Stimulated activated CD4-positive, alpha-beta T cell treated with anti-CD3 and anti-CD28 coated beads, Interleukin-1b, Interleukin-23, amount 100 ng/mL, for 48 hours (primary cell): Measurements from ENCODE around the gene AACS.
"Not testable (repeated sequence)": the region's sequence is repeated elsewhere in the genome, so short reads cannot be mapped to it uniquely, and the experiment has no call there.

ENCODE experiments used
- DNase-seq: peaks from one replicate; pipeline ENCODE4 v3.0.0-alpha.2; 2020

AACS gene

DNA sequence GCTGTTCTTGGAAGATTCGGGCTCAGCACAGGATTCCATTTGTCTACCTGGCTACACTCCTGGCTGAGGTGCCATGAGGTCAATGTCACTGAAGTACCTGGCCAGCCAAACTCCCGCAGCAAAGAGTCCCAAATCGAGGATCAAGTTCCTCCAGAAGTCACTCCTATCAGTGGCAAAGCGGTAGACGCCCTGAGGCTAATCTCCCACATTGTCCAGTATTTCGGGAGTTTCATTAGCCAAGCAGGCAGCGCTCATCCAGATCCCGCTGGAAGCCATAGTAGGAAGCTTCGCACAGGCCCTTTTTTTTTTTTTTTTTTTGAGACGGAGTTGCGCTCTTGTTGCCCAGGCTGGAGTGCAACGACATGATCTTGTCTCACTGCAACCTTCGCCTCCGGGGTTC is 8.9 kb upstream of the AACS start:
- DNase-seq: no peak

DNA sequence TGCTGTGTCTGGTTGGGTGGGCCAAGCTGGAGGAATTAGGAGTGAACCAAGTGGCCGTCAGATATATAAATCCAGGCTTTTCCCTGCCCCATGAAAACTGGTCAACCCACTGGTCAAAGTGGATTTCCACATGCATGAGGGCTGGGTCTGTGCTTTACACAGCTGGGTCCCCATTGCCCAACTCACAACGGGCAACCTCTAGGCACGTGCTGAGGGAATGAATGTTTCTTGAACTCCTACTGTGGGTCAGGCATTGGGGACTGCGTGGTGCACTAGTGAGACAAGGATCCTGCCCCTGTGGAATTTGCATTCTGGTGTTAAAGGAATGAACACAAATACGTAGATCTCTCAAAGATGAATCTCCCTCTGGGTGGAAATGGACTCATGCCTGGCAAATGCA is 7.5 kb upstream of the AACS start:
- no peak for DNase-seq

DNA sequence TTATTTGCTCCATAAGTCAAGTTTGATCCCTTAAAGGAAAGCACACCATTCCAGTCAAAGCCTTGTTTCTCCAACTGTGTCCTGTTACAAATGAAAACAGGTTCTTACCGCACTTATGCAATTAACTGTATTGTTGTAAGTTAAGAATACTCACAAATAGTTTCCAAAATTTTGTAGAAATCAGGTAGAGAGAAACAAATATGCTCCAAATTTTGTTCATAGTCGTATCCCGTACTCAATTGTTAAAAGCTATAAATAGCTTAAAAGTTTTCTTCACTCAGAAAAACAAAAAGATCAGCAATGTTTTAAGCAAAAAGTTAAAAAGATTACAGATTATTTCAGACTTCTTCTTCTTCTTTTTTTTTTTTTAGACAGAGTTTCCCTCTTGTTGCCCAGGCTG is 4.0 kb upstream of the AACS start:
- no peak for DNase-seq

DNA sequence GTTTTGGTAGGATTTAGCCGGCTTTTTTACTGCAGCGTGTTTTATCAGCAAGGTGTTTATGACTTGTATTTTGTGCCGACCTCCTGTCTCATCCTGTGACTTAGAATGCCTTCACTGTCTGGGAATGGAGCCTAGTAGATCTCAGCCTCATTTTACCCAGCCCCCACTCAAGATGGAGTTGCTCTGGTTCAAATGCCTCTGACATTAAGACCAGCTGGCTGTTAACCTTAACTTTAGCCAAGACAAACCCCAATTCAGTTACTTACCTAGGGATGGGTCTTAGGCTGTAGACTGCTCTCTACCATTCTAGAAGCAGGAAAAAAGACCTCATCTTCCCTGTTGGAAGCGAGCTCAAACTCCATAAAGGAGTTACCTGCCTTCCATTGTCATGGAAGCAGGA is 1.7 kb upstream of the AACS start:
- not testable (repeated sequence) for DNase-seq

DNA sequence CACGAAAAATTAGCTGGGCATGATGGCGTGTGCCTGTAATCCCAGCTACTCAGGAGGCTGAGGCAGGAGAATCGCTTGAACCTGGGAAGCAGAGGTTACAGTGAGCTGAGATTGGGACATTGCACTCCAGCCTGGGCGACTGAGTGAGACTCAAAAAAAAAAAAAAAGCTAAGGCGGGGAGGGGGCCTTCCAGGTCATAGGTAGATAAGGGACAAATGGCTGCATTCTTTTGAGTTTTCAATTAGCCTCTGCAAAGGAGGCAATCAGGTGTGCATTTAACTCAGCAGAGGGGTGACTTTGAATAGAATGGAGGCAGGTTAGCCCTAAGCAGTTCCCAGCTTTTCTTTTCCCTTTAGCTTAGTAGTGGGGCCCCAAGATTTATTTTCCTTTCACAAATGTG is 743 bp upstream of the AACS start:
- DNase-seq: no peak

DNA sequence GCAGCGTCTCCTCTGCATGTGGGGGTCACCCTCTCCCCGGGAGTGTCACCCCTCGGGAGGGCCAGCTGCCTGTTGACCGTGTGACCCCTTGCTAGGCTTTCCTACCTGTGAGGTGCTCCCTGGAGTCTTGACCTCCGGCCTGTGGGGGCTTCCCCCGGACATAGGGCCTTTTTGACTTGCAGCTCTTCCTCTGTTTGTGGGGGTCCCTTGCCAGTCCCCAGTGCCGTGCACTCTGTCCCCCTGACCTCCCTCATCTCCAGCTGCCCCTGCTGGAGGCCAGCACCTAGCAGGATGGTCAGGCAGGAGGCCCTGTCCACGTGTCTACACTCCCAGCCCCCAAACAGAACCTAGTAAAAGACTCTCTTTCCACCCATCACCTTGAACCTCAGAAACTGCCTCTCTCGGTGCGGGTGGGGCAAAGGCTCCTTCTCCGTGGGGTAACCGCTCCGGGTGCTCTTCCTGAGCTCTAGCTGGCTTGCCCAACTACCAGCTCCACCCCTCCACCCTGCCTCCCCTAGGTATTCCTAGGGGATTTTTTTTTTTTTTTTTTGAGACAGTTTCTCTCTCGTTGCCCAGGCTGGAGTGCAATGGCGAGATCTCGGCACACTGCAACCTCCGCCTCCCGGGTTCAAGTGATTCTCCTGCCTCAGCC is 810 bp downstream of the AACS start:
- no peak for DNase-seq

DNA sequence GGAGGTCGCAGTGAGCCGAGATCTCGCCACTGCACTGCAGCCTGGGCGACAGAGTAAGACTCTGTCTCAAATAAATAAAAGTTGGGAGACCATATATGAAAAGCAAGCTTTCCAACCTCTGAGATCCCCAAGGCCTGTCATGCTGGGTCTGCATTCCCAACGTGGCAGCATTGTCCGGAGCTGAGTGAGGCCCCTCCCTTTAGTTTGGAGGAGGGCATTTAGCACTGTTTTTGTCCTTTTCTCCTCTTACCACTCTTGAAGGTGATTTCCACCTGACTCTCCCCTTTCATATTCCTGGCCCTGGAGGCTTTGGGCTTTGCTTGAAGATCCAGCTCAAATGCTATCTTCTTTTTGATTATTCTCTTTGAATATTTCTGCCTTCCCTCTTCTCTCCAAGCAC is 3.2 kb downstream of the AACS start:
- no peak for DNase-seq

DNA sequence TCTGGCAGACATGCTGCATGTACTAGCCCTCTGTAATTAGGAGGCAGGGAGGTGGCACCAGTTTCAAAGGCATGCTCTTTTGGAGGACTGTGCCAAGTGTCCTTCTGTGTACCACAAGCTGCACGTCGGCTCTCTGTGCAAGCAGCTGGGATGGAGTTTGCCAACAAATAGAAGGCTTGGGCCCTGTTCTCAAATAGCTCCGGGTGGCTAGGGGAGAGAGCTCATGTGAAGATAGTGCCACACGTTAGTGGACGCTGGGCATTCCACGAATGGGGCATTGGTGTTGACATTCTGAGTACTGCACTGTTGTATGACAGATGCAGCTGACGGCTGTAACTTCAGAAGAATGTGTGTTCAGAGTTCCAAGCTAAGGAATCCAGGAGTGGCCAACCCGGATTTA is 4.4 kb downstream of the AACS start:
- no peak for DNase-seq

DNA sequence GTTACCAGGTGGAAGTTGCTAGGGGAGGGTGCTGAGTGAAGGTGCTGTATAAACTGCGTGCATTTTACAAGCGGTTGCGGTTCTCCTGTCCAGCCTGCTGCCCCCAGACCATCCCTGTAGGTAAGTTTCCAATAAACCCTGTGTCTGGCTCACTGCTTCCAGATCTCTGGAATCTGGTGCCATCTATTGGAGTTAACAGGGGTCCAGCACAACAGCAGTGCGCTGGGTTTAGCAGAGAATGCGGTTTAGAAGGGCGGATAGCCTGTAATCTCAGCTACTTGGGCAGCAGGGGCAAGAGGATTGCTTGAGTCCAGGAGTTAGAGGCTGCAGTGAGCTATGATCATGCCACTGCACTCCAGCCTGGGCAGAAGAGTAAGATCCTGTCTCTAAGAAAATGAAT is 4.9 kb downstream of the AACS start:
- DNase-seq: no peak

DNA sequence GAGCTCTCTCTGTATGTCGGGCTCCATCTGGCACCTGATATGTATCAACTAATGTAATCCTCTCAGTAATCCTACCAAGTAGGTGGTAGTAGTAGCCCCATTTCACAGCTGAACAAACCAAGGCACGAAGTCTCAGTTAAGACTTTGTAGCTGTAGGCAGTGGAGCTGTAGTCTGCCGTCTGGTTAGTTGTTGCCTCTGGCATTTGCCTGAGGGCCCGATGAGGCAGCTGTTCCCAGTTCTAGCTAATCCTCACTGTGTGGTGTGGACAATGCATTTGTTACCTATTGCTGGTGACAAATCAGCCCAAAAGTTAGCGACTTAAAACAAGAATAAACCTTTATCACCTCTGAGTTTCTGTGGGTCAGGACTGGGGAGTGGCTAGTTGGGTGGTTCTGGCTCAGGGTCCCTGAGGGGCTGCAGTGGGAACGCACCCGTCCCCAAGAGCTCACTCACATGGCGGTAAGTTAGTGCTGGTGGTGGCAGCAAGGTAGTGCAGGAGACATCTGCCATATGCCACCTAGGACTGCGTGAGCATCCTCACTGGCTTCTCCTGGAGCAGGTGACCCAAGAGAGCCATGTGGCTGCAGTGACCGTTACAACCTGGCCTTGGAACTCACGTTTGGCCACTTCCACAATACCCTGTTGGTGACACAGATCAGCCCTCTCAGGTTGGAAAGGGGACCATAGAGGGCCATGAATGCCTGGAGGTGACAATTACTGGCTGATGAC is 5.6 kb downstream of the AACS start:
- DNase-seq: no peak

DNA sequence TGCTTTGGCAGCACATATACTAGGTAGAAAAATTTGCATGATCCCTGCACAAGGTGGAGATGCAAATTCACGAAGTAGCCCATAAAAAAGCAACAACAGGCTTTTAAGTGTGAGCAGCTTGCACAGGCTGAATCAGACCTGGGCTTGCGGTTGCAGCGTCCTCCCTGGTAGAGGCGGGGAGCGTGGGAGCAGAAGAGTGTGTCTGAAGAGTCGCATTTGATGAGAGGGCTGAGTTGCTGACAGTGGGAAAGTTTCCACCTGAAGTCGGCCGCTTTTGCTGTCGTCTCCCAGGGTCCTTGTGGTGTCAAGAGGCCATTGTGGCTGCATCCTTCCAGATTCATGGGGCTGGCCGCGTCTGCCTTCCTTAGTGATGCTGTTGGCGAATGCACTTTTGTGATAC is 6.2 kb downstream of the AACS start:
- no peak for DNase-seq

DNA sequence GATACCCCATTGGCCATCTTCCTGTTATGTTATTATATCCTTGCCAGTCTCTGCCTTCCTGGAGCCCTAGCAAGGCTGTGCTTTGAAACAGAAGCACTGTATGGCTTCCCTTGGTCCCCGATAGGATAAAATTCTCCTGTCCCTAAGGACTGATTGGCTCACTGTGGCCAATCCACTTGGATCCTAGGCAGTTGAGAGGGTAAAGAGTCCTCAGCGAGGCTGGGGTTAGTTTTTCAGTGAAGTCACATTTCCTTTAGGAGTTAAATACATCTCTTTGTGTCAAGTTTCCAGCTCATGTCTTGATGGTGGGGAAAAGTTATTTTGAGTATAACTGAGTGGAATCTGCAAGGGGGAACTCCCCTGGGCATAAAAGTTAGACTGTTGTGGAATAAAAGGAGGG is 7.3 kb downstream of the AACS start:
- no peak for DNase-seq

DNA sequence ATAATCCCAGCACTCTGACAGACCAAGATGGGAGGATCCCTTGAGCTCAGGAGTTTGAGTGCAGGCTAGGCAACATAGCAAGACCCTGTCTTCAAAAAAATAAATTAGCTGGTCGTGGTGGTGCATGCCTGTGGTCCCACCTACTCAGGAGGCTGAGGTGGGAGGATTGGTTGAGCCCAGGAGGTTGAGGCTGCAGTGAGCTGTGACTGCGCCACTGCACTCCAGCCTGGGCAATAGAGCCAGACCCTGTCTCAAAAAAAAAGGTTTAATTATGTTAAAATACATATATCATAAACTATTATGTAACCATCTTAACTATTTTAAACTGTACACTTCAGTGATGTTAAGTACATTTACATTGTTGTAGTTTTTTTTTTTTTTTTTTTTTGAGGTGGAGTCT is 9.1 kb downstream of the AACS start:
- DNase-seq: not testable (repeated sequence)

DNA sequence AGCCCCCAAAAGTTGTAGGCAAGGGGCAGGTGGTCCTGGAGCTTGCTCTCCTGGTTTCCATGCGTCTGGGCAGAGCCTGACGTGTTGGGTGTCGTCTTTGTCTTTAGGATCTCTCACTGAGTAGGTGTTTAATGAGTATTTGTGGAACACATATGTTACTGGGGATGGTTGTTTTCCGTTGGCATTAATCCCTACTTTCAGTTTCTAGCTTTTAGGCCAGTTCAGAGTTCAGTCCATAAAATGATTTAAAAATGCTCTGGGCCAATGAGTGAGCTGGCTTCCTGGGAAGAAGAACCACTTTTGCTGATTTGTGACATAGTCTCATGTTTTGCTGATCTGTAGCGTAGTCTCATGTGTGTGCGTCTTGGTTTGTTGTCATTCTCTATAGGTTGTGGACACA is 10.9 kb downstream of the AACS start:
- no peak for DNase-seq

DNA sequence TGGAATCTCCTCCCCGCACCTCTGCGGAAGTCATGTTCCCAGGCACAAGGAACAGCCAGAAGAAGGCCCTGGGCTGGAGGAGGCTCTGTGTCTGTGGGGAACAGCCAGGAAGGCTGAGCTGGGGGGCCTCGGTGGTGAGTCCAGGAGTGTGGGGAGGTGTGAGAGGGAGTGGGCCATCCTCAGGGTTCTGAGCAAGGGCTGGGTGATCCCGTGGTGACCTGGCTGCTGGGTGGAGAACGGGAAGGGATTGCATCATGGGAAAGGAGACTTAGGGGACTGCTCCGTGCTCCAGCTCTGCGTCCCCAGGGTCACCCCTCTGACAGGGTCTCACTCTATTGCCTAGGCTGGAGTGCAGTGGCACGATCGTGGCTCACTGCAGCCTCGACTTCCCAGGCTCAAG is 13.8 kb downstream of the AACS start:
- DNase-seq: no peak

DNA sequence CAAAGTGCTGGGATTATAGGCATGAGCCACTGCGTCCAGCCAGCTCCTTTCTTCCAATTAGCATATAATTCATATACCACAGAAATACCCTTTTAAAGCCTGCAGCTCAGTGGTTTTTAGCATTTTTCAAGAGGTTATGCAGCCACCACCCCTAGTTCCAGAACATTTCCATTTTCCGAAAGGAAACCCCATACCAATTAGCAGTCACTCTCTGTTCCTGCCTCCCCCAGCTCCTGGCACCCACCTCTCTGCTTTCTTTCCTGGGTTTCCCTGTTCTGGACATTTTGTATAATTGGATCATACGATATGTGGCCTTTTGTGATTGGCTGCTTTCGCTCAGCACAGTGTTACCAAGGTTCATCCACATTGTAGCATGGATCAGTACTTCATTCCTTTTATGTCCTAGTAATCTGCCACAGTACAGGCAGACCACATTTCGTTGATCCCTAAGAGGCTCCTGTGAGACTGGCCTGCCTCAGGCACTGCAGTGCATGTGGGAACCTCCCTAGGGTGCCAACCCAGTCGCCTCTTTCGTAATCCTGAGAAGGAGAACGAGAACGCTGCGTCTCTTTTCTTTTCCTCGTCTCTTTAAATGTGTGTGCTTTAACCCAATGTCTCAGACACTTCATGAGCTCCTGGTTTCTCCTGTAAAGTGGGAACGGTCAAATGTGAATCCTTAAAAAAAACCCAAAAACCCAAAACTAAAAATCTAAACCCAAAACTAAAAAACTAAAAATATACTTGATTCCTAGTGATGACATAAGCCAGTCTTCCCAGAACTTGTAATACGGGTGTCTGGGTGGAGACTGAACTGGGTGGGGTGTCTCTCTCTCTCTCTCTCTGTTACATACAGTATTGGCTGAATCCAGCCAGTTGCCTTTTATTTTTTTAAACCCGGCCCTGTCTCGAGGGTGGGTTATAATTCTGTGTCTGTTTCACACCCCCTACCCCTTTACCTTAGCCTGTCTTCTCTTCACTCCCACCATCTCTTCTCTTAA is 14.7 kb downstream of the AACS start:
- no peak for DNase-seq

DNA sequence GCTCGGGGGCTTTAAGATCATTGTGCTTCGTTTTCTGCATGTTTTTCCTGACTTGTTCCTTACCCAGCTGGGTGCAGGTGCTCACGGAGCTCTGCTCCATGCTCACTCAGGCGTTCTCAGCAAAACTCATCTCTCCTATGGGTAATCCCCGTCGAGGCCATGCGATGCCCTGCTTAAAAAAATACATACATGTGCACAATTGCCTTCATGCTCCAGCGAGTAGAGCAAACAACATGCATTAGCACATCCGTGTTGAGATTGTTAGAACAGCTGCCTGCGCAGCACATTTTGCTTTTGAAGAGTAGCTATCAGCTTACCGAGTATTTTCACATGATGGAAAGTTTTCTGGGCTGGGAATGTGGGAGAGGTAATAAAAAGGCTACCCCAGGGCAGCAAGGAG is 16.2 kb downstream of the AACS start:
- no peak for DNase-seq

DNA sequence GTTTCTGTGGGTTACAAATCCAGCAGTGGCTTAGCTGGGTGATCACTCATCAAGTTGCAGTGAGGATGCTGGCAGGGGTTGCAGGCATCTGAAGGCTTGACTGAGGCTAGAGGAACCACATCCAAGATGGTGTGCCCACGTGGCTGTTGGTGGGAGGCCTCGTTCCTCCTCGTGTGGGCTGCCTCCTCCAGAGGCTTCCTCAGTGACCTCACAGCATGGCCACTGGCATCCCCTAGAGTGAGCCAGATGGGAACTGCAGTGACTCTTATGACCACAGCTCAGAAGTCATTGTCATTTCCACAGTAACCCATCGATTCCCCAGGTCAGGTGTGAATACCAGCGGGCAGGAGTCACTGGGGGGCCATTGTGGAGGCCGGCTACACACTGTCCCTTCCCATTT is 17.8 kb downstream of the AACS start:
- no peak for DNase-seq

DNA sequence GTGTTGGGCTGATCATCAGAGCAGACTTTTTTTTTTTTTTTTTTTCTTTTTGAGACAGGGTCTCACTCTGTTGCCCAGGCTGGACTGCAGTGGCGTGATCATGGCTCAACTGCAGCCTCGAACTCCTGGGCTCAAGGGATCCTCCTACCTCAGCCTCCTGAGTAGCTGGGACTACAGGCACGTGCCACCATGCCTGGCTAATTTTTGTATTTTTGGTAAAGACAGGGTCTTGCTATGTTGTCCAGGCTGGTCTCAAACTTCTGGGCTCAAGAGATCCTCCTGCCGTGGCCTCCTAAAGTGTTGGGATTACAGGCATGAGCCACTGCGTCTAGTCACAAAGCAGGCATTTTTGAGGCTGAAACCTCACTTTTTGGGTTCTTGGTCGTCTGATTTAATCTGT is 23.0 kb downstream of the AACS start:
- not testable (repeated sequence) for DNase-seq

DNA sequence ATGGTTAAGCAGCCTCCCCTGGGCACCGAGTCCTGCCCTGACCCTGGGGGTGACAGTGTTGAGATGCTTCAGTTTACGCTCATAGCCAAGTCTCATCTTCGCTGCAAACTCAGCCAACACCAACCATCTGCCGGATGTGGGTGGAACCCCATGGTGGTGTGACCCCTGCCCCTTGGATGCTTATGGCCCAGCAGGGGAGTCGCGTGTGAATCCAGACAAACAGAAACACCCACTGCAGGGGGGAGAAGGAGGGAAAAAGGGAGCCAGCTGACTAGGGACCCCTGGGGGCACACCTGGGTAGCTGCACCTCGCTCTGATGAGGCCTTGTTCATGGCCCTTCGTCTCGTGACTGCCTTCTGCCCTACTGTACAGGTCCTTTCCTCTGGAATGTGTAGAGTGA is 23.8 kb downstream of the AACS start:
- DNase-seq: no peak

DNA sequence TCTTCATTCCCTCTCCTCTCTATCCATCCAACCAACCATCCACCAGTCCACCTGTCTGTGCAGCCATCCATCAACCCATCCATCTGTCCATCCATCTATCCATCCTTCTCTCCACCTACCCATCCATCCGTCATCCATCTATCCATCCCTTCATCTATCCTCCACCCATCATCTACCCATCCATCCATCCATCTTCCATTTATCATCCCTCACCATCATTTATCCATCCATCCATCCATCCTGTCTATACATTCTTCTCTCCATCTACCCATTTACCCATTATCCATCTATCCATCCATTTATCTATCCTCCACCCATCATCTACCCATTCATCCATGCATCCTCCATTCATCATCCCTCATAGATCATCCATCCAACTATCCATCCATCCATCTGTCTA is 24.4 kb downstream of the AACS start:
- DNase-seq: no peak

DNA sequence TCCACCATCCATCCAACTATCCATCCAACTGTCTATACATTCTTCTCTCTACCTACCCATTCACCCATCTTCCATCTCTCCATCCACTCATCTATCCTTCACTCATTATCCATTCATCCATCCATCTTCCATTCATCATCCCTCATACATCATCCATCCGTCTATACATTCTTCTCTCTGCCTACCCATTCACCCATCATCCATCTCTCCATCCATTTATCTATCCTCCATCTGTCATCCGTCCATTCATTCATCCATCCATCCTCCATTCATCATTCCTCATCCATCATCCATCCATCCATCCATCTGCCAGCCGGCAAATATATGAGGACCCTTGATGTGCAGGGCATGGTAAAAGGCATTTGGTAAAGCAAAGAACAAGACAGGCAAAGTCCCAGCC is 25.2 kb downstream of the AACS start:
- no peak for DNase-seq

DNA sequence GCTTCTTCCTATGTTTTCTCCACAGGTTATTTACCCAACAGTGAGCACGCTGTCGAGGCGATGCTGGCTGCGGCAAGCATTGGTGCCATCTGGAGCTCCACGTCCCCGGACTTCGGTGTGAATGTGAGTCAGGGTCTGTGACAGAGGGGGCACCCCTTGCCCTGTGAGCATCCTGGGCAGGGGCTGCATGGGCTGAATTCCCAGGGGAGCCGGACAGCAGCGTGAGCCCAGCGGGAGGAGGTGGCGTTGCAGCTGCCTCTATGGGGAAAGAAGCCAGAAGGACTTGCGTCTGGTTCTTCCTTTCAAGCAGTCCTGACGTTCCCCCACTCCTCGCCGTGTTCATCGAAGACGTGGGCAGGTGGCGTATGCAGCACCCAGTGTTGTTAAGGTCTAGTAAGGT is 26.2 kb downstream of the AACS start:
- no peak for DNase-seq
